Posterior cingulate gyrus (tissue), 11 donors: ENCODE results near the gene UBXN6.

ENCODE experiments used
- DNase-seq, 10 donors: peaks; one replicate each; pipeline versions ENCODE4 v3.0.0 to v3.0.0-alpha.2; 2020 to 2021; ENCODE audit warnings: mixed read lengths in 3 of 10
- intact Hi-C: fragments of 100-400 bp; cut with DNase I; formaldehyde crosslinking; loops from one replicate; pipeline ENCODE4 v1.15.1; 2023

UBXN6 gene

GRCh38 chr19:4464815-4465581, 7.4 kb upstream of the UBXN6 start:
- intact Hi-C loops: no loop called here
- no peak for DNase-seq

DNA sequence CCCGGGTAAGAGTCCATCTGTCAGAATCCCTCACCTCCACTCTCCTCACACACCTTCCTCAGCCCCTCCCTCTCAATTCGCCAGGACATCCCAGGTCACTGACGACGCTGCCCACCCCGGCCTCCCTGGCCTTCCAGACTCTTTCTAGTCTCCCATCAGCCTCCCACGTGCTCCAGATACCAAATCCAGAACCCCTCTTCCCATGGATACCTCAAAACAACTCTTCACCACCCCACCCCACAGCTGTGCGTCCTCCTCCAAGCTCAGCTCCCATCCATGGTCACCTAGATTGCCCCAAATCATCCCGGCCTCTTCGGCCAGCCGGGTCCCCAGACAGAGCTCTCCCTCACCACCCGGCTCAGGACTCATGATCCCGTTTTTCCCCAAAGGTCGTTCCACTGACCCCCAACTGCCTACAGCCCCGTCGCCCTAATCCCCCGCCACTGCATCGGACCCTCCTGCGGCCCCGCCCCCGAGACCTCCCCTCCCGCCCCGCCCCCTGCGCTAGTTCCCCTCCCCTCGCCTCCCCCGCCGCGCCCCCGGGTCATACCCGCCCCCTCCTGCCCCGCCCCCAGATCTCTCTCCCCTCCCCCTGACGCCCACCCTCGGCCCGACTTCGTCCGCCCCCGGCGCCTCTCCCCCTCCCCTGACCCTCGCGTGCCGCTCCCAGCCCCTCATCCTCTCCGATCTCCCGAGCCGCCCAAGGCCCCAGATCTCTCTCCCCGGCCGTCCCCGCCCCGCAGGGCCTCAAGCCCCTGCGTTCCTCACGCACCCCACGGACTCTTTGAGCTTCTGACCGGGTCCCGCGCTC, 546 bp downstream of the UBXN6 start:
- DNase-seq: no peak
- intact Hi-C loops: loop anchor here (1.0 to 2.0 kb wide), 2 partner anchors 14 to 55 kb away; partner anchors contain the start of gene CHAF1A

- intact Hi-C loops: loop anchor here (2.0 kb wide), 1 partner anchor 14 kb away; no protein-coding TSS in a partner anchor
- DNase-seq: peak in 2 of 10 donors; percentile 57 to 88
These were observed 1.1 kb downstream of the UBXN6 start for GRCh38 chr19:4456476-4456842.

DNA sequence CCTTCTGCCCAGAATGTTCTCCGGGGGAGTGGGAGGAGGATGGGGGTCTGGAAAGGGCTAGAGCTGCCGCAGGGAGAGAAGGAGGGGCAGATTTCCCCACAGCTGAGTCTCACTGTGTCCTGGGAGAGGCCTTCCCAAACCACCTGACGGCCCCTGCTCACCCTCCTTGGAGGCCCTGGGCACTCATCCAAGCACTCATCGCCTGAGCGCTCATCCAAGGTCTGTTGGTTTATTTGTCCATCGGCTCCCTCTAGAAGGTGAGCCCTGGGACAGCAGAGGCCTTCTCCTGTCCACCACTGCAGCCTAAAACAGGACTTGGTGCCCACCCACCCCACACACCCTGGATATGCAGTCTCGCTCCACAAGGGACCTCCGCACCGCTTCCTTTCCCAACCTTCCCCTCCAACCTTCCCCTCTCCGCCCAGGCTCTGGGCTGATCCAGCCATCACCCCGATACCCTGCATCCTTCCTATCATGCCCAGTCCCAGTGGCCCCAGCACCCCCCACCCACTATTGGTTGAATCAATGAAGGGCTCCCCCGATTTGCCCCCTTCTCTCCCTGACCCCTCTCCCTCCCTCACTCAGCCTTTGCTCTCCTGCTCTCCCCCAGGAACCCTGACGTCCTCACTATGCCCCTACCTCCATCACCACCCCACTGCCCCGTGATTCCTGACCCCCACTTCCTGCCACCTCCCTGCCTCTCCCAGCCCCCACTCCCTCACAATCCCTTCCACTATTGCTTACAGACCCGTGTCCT, 1.7 kb downstream of the UBXN6 start:
- peak in 1 of 10 donors; percentile 43 for DNase-seq
- intact Hi-C loops: loop anchor here (2.0 kb wide), 1 partner anchor 15 kb away; no protein-coding TSS in a partner anchor

DNA sequence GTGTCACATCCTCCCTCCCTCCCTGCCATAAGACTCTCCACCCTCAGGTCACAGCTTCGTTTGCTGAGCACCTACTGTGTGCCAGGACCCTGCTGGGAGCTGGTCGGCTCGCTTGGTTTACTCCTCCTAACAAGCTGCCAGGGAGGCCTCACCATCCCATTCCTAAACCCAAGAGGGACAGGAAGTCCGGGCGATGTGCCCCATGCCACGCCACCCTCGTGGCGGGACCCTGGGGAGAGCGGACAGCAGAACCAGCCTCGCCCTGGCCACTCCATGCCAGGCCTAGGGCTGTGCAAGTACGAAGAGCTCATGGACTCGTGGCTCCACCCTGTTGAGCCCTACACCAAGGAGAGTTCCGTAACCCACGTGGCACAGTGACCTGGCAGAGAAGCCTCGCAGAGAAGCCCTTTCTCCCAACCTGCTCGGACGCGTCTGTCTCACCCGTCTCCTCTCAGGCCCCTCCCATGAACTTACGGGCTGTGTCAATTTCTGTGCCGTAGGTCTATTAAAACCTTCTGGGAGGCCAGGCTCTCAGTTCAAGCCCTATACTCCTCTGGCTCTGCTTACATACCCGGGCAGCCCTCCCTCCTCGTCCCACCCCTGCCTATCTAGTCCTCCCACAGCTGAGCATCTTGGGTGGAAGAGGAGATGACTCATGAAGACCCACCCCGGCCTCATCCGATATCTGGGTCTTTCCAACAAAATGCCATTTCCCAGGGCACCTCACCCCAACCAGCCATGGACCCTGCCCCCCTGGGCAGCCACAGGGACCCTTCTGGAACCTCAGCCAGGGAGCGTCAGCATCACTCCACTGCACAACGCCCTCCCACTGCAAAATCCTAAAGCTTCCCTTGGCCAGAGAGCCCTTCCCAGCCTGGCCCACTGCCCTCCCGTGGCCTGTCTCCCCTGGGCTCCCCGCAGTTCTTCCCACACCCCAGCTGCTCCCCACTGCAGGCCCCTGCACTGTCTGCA, 2.6 kb downstream of the UBXN6 start:
- intact Hi-C loops: no loop called here
- DNase-seq: no peak

GRCh38 chr19:4453232-4454179, 4.1 kb downstream of the UBXN6 start:
- intact Hi-C loops: no loop called here
- peak in 1 of 10 donors; percentile 81 for DNase-seq

DNA sequence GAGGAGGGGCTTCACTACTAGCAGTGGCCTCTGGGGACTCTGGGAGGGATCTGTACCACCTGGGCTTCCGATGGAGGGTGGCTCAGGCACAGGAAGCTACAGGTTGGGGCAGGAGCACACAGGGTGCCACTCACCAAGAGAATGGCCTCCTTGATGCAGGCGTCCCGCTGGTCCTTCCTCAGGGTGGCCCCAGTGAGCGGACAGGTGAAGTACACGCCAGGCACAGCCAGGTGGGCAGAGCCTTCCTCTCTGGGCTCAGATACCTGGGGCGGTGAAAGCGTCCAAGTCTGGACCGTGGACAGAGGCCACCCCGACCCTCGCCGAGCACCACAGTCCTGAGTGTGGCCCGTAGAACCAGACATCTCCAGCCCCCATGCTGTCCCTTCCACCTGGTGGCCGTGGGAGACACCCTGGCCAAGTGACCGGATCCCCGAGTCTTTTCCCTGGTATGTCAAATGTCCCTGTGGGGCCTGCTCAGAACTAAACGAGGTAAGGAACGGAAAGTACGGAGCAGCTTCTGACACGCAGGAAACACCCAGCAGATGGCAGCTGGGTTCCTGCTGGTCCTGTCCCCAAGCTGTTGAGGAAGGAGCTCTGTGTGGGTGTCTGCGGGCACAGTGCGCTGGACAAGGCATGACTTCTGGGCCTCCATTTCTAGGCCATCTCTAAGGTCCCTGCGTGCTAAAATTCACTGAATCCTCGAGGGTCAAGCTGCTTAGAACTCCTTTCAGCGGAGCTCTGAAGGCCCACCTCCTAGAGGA, 5.2 kb downstream of the UBXN6 start:
- DNase-seq: no peak
- intact Hi-C loops: no loop called here

DNA sequence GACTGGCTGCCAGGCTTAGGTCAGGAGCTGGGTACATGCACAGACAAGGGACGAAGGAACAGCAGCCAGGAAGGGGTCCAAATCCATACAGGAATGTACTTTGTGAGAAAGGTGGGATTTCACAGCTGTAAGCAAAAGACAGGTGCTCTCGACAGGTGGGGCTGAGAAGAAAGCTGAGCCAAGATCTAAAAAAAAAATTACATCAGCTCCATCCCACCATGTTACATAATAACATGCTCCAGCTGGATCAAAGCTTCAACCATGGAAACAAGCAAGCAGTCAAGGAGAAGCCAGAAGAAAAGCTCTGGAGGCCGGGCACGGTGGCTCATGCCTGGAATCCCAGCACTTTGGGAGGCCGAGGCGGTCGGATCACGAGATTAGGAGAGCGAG, 8.0 kb downstream of the UBXN6 start:
- DNase-seq: no peak
- intact Hi-C loops: no loop called here

DNA sequence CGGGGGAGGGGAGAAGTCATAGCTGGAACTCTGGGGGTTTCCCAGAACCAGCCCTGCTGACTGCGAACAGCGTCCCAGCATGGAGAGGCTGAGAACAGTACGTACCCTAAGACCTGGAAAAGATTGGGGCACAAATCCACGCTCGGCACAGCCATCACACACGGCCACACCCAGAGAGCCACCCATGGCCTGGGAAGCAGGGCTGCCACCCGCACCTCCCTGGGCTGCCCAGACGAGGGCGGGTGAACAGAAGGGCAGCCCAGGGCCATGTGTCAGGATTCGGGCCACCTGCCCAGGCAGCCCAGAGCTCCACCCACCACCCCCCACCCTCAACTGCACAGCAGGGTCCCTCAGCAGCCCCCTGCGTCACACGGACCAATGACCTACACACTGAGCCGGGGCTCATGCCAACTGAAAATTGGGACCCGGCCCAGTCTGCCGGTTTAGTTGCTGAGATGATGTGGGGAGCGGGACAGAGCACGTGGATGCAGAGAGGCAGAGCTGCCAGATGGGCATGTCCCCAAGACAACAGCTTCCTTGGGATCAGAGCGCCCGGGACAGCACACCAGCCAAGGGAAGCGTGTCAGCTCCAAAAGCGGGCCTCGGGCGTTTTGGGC, 8.5 kb downstream of the UBXN6 start:
- peak; percentile 50 to 96 (median 77) for DNase-seq
- intact Hi-C loops: no loop called here

DNA sequence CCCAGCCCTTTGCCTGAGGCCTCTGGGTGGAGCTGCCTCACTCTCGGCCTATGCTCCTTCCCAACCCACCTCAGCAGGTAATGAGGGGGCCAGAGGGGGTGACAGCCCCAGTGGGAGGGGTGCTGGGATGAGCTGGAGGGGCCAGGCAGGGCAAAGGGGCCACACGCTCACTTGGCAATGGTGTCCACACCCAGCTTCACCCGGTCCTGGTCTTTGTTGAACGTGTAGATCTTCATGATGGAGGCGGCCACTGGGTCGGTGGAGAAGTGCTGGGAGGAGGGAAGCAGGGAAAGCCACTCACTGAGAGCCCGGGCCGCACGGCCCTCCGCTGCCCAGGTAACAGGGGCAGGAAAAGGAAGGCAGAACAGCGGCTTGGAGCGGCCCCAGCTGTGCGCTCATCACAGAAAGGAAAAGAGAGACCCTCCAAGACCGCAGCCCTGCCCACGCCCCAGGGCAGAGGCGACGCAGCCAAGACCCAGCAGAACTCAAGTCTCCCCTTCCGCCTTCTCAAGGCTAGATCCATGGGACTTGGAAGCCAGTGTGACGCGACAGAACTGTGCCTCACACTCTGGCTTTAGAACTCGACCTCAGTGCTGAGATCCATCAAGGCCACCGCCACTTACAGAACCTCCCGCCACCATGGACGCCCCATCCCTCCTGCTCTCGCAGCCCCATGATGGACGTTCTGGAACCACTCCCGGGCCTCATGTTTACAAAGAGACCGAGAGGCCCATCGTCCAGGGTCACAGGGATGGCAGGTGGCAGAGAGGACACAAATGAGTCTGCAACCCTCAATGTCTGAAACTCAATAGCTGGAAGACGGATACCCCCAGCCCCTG, 9.2 kb downstream of the UBXN6 start:
- no peak for DNase-seq
- intact Hi-C loops: no loop called here

GRCh38 chr19:4447327-4448146, 10.1 kb downstream of the UBXN6 start:
- no peak for DNase-seq
- intact Hi-C loops: no loop called here

- intact Hi-C loops: no loop called here
- no peak for DNase-seq
These were observed 10.8 kb downstream of the UBXN6 start for GRCh38 chr19:4446704-4447200.

GRCh38 chr19:4445963-4446703, 11.5 kb downstream of the UBXN6 start:
- intact Hi-C loops: no loop called here
- no peak for DNase-seq

DNA sequence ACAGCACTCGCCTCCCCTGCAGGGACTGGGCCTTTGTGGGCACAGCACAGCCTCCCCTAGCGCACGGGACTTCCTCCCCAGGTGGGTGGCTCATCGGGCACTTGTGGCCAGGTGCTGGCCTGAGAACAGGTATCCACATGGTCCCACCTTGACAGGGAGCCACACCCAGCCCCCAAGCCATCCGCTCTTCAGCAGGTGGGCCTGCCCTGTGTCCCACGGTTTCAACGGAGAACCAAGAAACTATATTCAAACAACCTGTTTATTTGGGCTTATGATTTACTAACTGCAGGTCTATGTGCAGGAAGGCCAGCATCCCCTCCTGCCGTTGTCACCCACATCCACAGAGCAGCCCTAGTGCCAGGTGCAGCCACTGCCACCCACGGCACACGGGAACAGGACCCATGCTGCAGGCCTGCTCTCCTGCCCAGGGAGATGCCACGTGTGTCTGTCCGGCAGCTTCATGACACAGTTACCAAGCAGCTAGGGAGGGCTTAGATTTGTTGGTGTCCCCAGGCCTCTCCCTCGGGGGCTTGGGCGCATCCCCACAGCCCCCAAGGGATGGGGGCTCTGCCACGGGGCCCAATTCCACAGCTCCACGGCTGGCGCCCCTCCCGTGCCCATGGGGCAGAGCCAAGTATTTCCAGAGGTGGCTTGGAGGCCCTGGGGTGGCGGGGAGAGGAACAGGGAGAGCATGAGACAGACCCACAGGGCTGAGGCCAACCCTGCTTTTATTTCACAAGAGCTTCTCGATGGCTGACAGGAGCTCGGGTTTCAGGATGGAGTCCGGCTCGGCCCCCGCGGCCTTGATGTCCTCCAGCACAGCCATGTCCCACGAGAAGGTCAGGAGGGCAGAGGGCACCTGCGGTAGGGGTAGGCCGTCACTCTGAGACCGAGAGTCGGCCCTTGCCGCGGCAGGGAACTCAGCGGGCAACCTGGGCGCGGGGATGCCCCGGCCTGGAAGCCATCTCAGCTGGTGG, 12.5 kb downstream of the UBXN6 start:
- intact Hi-C loops: no loop called here
- DNase-seq: no peak
